SJCRH30 (cell line): Measurements from ENCODE around the gene XXYLT1. TPM values are rescaled to one million over a fixed set of nuclear protein-coding genes. Genes with fewer than 3 reads are reported as not detected.

Experiments used
- DNase-seq, 2 experiments: peaks; one replicate each; pipeline ENCODE4 v3.0.0-alpha.2; 2015 to 2020
- H3K27ac ChIP-seq: fragments of 250-450 bp; sonication (Bioruptor Pico); 2 replicates; pipeline ENCODE4 v1.5.1; 2020; ENCODE audit warnings: mild to moderate bottlenecking, moderate library complexity
- H3K27me3 ChIP-seq: fragments of 250-450 bp; sonication (Bioruptor Pico); 2 replicates; pipeline ENCODE4 v1.5.1; 2020; ENCODE audit warnings: mild to moderate bottlenecking, moderate library complexity
- H3K36me3 ChIP-seq: fragments of 250-450 bp; sonication (Bioruptor Pico); 2 replicates; pipeline ENCODE4 v1.5.1; 2020; ENCODE audit warnings: mild to moderate bottlenecking, moderate library complexity
- H3K4me1 ChIP-seq: fragments of 250-450 bp; sonication (Bioruptor Pico); 2 replicates; pipeline ENCODE4 v1.5.1; 2020; ENCODE audit warnings: mild to moderate bottlenecking, moderate library complexity
- H3K4me3 ChIP-seq: fragments of 250-450 bp; sonication (Bioruptor Pico); 2 replicates; pipeline ENCODE4 v1.5.1; 2020; ENCODE audit warnings: mild to moderate bottlenecking, moderate library complexity
- H3K9me3 ChIP-seq: fragments of 250-450 bp; sonication (Bioruptor Pico); replicated peaks from 2 replicates; pipeline ENCODE4 v1.5.1; 2020; ENCODE audit warnings: mild to moderate bottlenecking, moderate library complexity
- total RNA-seq: library from RNA; depleted of rRNA; stranded (reverse); fragments of >200 nt; shearing (Covaris generic); gene quantifications from 2 replicates; pipeline ENCODE4 v1.2.3, GENCODE V29; 2014

XXYLT1 gene
- total RNA-seq, 1 experiment from 2014 or later, result 18.8 TPM

- no peak for DNase-seq
- H3K4me3 ChIP-seq, result no peak overlapping the region
- peaks cover 19% of the 10 kb centered on the region for H3K4me1 ChIP-seq
- no peaks in the 10 kb centered on the region for H3K36me3 ChIP-seq
- no peaks in the 10 kb centered on the region for H3K9me3 ChIP-seq
- H3K27ac ChIP-seq, result no peak overlapping the region
- H3K27me3 ChIP-seq, result no peaks in the 10 kb centered on the region
Measured at GRCh38 chr3:195162816-195163215, 108.1 kb downstream of the XXYLT1 start.

GRCh38 chr3:195162033-195162669 is 108.8 kb downstream of the XXYLT1 start:
- DNase-seq, result no peak
- H3K4me1 ChIP-seq, result peaks cover 19% of the 10 kb centered on the region
- no peaks in the 10 kb centered on the region for H3K27me3 ChIP-seq
- no peaks in the 10 kb centered on the region for H3K9me3 ChIP-seq
- no peak overlapping the region for H3K27ac ChIP-seq
- H3K4me3 ChIP-seq, result no peak overlapping the region
- H3K36me3 ChIP-seq, result no peaks in the 10 kb centered on the region

- no peaks in the 10 kb centered on the region for H3K27me3 ChIP-seq
- peaks cover 22% of the 10 kb centered on the region for H3K4me1 ChIP-seq
- DNase-seq, result no peak
- H3K27ac ChIP-seq, result peak overlapping the region; percentile 83
- no peak overlapping the region for H3K4me3 ChIP-seq
- H3K36me3 ChIP-seq, result no peaks in the 10 kb centered on the region
- no peaks in the 10 kb centered on the region for H3K9me3 ChIP-seq
Measured at GRCh38 chr3:195160908-195161434, 110.0 kb downstream of the XXYLT1 start.

- peak; percentile 54 to 71 for DNase-seq
- Histone ChIP-seq H3K9me3 (no peaks in the 10 kb centered on the region), H3K27me3 (no peaks in the 10 kb centered on the region), H3K36me3 (no peaks in the 10 kb centered on the region), H3K27ac (peak overlapping the region; percentile 83), H3K4me3 (peak overlapping the region; percentile 17; the same call in 1 of the 2 replicates), H3K4me1 (peaks cover 26% of the 10 kb centered on the region)
Measured at GRCh38 chr3:195160257-195160898, 110.6 kb downstream of the XXYLT1 start.

GRCh38 chr3:195159814-195160165 is 111.2 kb downstream of the XXYLT1 start:
- H3K9me3 ChIP-seq, result no peaks in the 10 kb centered on the region
- no peaks in the 10 kb centered on the region for H3K36me3 ChIP-seq
- H3K27ac ChIP-seq, result peak overlapping the region; percentile 83
- peak; percentile 9 to 24 for DNase-seq
- H3K27me3 ChIP-seq, result no peaks in the 10 kb centered on the region
- H3K4me1 ChIP-seq, result peaks cover 29% of the 10 kb centered on the region
- H3K4me3 ChIP-seq, result peak overlapping the region; percentile 17; the same call in 1 of the 2 replicates

- no peaks in the 10 kb centered on the region for H3K9me3 ChIP-seq
- H3K4me1 ChIP-seq, result peaks cover 34% of the 10 kb centered on the region
- no peak overlapping the region for H3K4me3 ChIP-seq
- no peak for DNase-seq
- no peaks in the 10 kb centered on the region for H3K36me3 ChIP-seq
- no peaks in the 10 kb centered on the region for H3K27me3 ChIP-seq
- peak overlapping the region; percentile 83 for H3K27ac ChIP-seq
Measured at GRCh38 chr3:195159117-195159813, 111.7 kb downstream of the XXYLT1 start.

GRCh38 chr3:195156286-195156890 is 114.6 kb downstream of the XXYLT1 start:
- H3K27ac ChIP-seq, result no peak overlapping the region
- no peak overlapping the region for H3K4me3 ChIP-seq
- no peaks in the 10 kb centered on the region for H3K36me3 ChIP-seq
- H3K27me3 ChIP-seq, result no peaks in the 10 kb centered on the region
- DNase-seq, result no peak
- no peaks in the 10 kb centered on the region for H3K9me3 ChIP-seq
- peaks cover 42% of the 10 kb centered on the region for H3K4me1 ChIP-seq

GRCh38 chr3:195155570-195156241 is 115.3 kb downstream of the XXYLT1 start:
- peak overlapping the region; percentile 70; the same call in 1 of the 2 replicates for H3K27ac ChIP-seq
- peak overlapping the region; percentile 14; the same call in 1 of the 2 replicates for H3K4me3 ChIP-seq
- H3K27me3 ChIP-seq, result no peaks in the 10 kb centered on the region
- H3K4me1 ChIP-seq, result peaks cover 37% of the 10 kb centered on the region
- H3K9me3 ChIP-seq, result no peaks in the 10 kb centered on the region
- DNase-seq, result peak in 1 of 2 experiments; percentile 6
- H3K36me3 ChIP-seq, result no peaks in the 10 kb centered on the region

GRCh38 chr3:195154793-195155535 is 116.0 kb downstream of the XXYLT1 start:
- Histone ChIP-seq H3K9me3 (no peaks in the 10 kb centered on the region), H3K4me1 (peaks cover 31% of the 10 kb centered on the region), H3K27me3 (no peaks in the 10 kb centered on the region), H3K36me3 (no peaks in the 10 kb centered on the region), H3K4me3 (peak overlapping the region; percentile 14), H3K27ac (peak overlapping the region; percentile 70)
- DNase-seq, result peak; percentile 87 to 92

GRCh38 chr3:195154111-195154791 is 116.7 kb downstream of the XXYLT1 start:
- H3K27ac ChIP-seq, result peak overlapping the region; percentile 70
- DNase-seq, result peak; percentile 15 to 32
- no peaks in the 10 kb centered on the region for H3K27me3 ChIP-seq
- H3K4me1 ChIP-seq, result peaks cover 24% of the 10 kb centered on the region
- peak overlapping the region; percentile 14 for H3K4me3 ChIP-seq
- no peaks in the 10 kb centered on the region for H3K9me3 ChIP-seq
- no peaks in the 10 kb centered on the region for H3K36me3 ChIP-seq

- no peak for DNase-seq
- no peaks in the 10 kb centered on the region for H3K9me3 ChIP-seq
- peak overlapping the region; percentile 70; the same call in 1 of the 2 replicates for H3K27ac ChIP-seq
- H3K4me1 ChIP-seq, result peaks cover 23% of the 10 kb centered on the region
- no peak overlapping the region for H3K4me3 ChIP-seq
- H3K27me3 ChIP-seq, result no peaks in the 10 kb centered on the region
- no peaks in the 10 kb centered on the region for H3K36me3 ChIP-seq
Measured at GRCh38 chr3:195153653-195154052, 117.3 kb downstream of the XXYLT1 start.

- no peaks in the 10 kb centered on the region for H3K36me3 ChIP-seq
- DNase-seq, result no peak
- H3K4me3 ChIP-seq, result no peak overlapping the region
- no peak overlapping the region for H3K27ac ChIP-seq
- H3K27me3 ChIP-seq, result no peaks in the 10 kb centered on the region
- H3K9me3 ChIP-seq, result no peaks in the 10 kb centered on the region
- H3K4me1 ChIP-seq, result peaks cover 23% of the 10 kb centered on the region
Measured at GRCh38 chr3:195153130-195153529, 117.8 kb downstream of the XXYLT1 start.

- no peaks in the 10 kb centered on the region for H3K9me3 ChIP-seq
- H3K4me1 ChIP-seq, result peaks cover 23% of the 10 kb centered on the region
- H3K4me3 ChIP-seq, result no peak overlapping the region
- no peak overlapping the region for H3K27ac ChIP-seq
- H3K36me3 ChIP-seq, result no peaks in the 10 kb centered on the region
- no peak for DNase-seq
- H3K27me3 ChIP-seq, result no peaks in the 10 kb centered on the region
Measured at GRCh38 chr3:195151866-195152541, 119.0 kb downstream of the XXYLT1 start.
